ENCODE measurements around the gene DYNC1I1. TPM values are rescaled to one million over a fixed set of nuclear protein-coding genes. Genes with fewer than 3 reads are reported as not detected.

DYNC1I1 gene
- total and polyA plus RNA-seq, 8 donors = 1.6 to 16.0 (median 9.6) TPM

GRCh38 chr7:96126382-96126781, 354.0 kb downstream of the DYNC1I1 start:
- Histone ChIP-seq H3K27ac (no peak overlapping the region), H3K4me1 (no peaks in the 10 kb centered on the region), H3K9me3 (no peaks in the 10 kb centered on the region), H3K27me3 (no peaks in the 10 kb centered on the region), H3K4me3 (no peak overlapping the region), H3K36me3 (peaks cover 0 to 32% of the 10 kb centered on the region in 2 donors)
- no peak for DNase-seq
- no peak for ATAC-seq
- intact Hi-C loops (cut with DNase I) = no loop called here
- TF ChIP-seq CTCF (IDR thresholded peaks at IDR 0.05) = no peak

GRCh38 chr7:96127746-96128145, 355.4 kb downstream of the DYNC1I1 start:
- TF ChIP-seq CTCF (IDR thresholded peaks at IDR 0.05) = no peak
- no peak overlapping the region for H3K27ac ChIP-seq
- no peaks in the 10 kb centered on the region for H3K9me3 ChIP-seq
- peaks cover 0 to 30% of the 10 kb centered on the region in 2 donors for H3K36me3 ChIP-seq
- intact Hi-C loops (cut with DNase I) = no loop called here
- ATAC-seq (no peak), DNase-seq (no peak)
- no peak overlapping the region for H3K4me3 ChIP-seq
- H3K4me1 ChIP-seq = no peaks in the 10 kb centered on the region
- H3K27me3 ChIP-seq = no peaks in the 10 kb centered on the region

- Histone ChIP-seq H3K36me3 (peaks cover 0 to 45% of the 10 kb centered on the region in 2 donors), H3K27me3 (no peaks in the 10 kb centered on the region), H3K4me1 (no peaks in the 10 kb centered on the region), H3K9me3 (no peaks in the 10 kb centered on the region), H3K4me3 (no peak overlapping the region), H3K27ac (no peak overlapping the region)
- DNase-seq (no peak), ATAC-seq (no peak)
- no peak for TF ChIP-seq CTCF (IDR thresholded peaks at IDR 0.05)
- intact Hi-C loops (cut with DNase I) = no loop called here
Observed at GRCh38 chr7:96131525-96131924, 359.2 kb downstream of the DYNC1I1 start.

- Histone ChIP-seq H3K4me1 (no peaks in the 10 kb centered on the region), H3K36me3 (peaks cover 0 to 38% of the 10 kb centered on the region in 2 donors), H3K27me3 (no peaks in the 10 kb centered on the region), H3K4me3 (no peak overlapping the region), H3K27ac (no peak overlapping the region), H3K9me3 (no peaks in the 10 kb centered on the region)
- no peak for ATAC-seq
- TF ChIP-seq CTCF (IDR thresholded peaks at IDR 0.05) = no peak
- DNase-seq = peak in 1 of 4 donors; percentile 9
- intact Hi-C loops (cut with DNase I) = no loop called here
Observed at GRCh38 chr7:96135241-96135640, 362.9 kb downstream of the DYNC1I1 start.

GRCh38 chr7:96136600-96137239, 364.4 kb downstream of the DYNC1I1 start:
- intact Hi-C loops (cut with DNase I) = no loop called here
- ATAC-seq = no peak

More at GRCh38 chr7:96136600-96137239, 364.4 kb downstream of the DYNC1I1 start:
- H3K36me3 ChIP-seq = peaks cover 0 to 31% of the 10 kb centered on the region in 2 donors
- H3K4me1 ChIP-seq = no peaks in the 10 kb centered on the region
- H3K9me3 ChIP-seq = no peaks in the 10 kb centered on the region
- no peak for TF ChIP-seq CTCF (IDR thresholded peaks at IDR 0.05)
- H3K4me3 ChIP-seq = no peak overlapping the region
- H3K27me3 ChIP-seq = no peaks in the 10 kb centered on the region
- H3K27ac ChIP-seq = no peak overlapping the region
- DNase-seq = no peak
